Measurements from ENCODE around the gene COQ10A. TPM values are rescaled to one million over a fixed set of nuclear protein-coding genes. Genes with fewer than 3 reads are reported as not detected.
A peak's percentile ranks its signal among the peaks of the same experiment; 100 is the strongest.

Gene COQ10A
- total and polyA plus RNA-seq, 2 of the 13 experiments (the other 11 are each of a cell fraction or from before 2014, with no cell fraction given): 21.0 to 37.3 TPM

DNA sequence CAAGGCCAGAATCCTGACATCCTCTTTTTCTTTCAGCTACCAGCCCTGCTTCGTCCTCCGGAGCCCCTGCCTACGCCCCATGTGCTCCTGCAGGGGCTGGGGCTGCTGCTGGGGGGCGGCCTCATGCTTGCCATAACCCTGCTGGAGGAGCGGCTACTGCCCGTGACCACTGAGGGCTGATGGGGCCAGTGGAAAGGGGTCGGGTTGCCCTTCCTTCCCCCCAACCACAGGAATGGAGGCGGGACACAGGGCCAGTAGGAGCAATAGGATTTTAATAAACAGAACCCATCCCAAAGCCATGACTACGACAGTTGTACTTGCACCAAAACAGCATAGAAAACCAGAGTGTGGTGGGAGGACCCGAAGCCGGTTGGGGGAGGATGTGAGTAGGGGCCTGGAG is 29.2 kb upstream of the COQ10A start (continued):
- TF ChIP-seq, protein P1, sequence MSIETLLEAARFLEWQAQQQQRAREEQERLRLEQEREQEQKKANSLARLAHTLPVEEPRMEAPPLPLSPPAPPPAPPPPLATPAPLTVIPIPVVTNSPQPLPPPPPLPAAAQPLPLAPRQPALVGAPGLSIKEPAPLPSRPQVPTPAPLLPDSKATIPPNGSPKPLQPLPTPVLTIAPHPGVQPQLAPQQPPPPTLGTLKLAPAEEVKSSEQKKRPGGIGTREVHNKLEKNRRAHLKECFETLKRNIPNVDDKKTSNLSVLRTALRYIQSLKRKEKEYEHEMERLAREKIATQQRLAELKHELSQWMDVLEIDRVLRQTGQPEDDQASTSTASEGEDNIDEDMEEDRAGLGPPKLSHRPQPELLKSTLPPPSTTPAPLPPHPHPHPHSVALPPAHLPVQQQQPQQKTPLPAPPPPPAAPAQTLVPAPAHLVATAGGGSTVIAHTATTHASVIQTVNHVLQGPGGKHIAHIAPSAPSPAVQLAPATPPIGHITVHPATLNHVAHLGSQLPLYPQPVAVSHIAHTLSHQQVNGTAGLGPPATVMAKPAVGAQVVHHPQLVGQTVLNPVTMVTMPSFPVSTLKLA (IDR thresholded peaks at IDR 0.05): no peak
- TF ChIP-seq SIX1 (CRISPR knock-in tag; IDR thresholded peaks at IDR 0.05; ENCODE audit: borderline replicate concordance) (no peak), CC2D1A (CRISPR knock-in tag; IDR thresholded peaks at IDR 0.05) (no peak), MXD4 (CRISPR knock-in tag; IDR thresholded peaks at IDR 0.05) (no peak), SATB2 (CRISPR knock-in tag; IDR thresholded peaks at IDR 0.05) (no peak), KAT8 (CRISPR knock-in tag; IDR thresholded peaks at IDR 0.05) (no peak), RXRA (CRISPR knock-in tag; IDR thresholded peaks at IDR 0.05) (no peak), HNRNPL (IDR thresholded peaks at IDR 0.05; ENCODE audit: low read depth, low read length) (0 out of 2 replicates have a peak, but pooled peaks have one; percentile 24), RBFOX2 (IDR thresholded peaks at IDR 0.05; ENCODE audit: low read depth, low read length) (peak; percentile 50; the same call in 1 of the 2 replicates), ZNF33A (CRISPR knock-in tag; IDR thresholded peaks at IDR 0.05; ENCODE audit: borderline replicate concordance) (no peak), ZNF574 (CRISPR knock-in tag; IDR thresholded peaks at IDR 0.05) (no peak), ZNF619 (CRISPR knock-in tag; IDR thresholded peaks at IDR 0.05) (no peak)
- TF ChIP-seq, protein P2, sequence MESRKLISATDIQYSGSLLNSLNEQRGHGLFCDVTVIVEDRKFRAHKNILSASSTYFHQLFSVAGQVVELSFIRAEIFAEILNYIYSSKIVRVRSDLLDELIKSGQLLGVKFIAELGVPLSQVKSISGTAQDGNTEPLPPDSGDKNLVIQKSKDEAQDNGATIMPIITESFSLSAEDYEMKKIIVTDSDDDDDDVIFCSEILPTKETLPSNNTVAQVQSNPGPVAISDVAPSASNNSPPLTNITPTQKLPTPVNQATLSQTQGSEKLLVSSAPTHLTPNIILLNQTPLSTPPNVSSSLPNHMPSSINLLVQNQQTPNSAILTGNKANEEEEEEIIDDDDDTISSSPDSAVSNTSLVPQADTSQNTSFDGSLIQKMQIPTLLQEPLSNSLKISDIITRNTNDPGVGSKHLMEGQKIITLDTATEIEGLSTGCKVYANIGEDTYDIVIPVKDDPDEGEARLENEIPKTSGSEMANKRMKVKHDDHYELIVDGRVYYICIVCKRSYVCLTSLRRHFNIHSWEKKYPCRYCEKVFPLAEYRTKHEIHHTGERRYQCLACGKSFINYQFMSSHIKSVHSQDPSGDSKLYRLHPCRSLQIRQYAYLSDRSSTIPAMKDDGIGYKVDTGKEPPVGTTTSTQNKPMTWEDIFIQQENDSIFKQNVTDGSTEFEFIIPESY (CRISPR knock-in tag; IDR thresholded peaks at IDR 0.05): no peak

Measured in HepG2 (cell line).